Fibroblast of lung (primary cell): Measurements from ENCODE around the gene AFF2. TPM values are rescaled to one million over a fixed set of nuclear protein-coding genes. Genes with fewer than 3 reads are reported as not detected.
A peak's percentile ranks its signal among the peaks of the same experiment; 100 is the strongest.

Source experiments
- DNase-seq, 2 donors: peaks; one replicate each; pipeline versions ENCODE4 v3.0.0 to v3.0.0-alpha.2; 2010; ENCODE audit warnings: low read depth in 2 of 2
- H2AFZ ChIP-seq: 2 replicates; pipeline ENCODE4 v1.5.1; 2012; ENCODE audit warnings: low read length, control low read depth, inconsistent platforms
- H3K27ac ChIP-seq: 2 replicates; pipeline ENCODE4 v1.5.1; 2011; ENCODE audit warnings: low read length, control low read depth; ENCODE audit not compliant: insufficient read depth
- H3K27me3 ChIP-seq: 2 replicates; pipeline ENCODE4 v1.5.1; 2011; ENCODE audit warnings: mild to moderate bottlenecking, low read length; ENCODE audit not compliant: control insufficient read depth, insufficient read depth
- H3K36me3 ChIP-seq: 2 replicates; pipeline ENCODE4 v1.5.1; 2011; ENCODE audit warnings: low read length; ENCODE audit not compliant: control insufficient read depth, insufficient read depth
- H3K4me1 ChIP-seq: 2 replicates; pipeline ENCODE4 v1.5.1; 2011; ENCODE audit warnings: low read length; ENCODE audit not compliant: control insufficient read depth, insufficient read depth; ENCODE audit errors: extremely low read depth
- H3K4me2 ChIP-seq: 2 replicates; pipeline ENCODE4 v1.5.1; 2011; ENCODE audit warnings: low read length, control low read depth; ENCODE audit not compliant: insufficient read depth; ENCODE audit errors: extremely low read depth
- H3K4me3 ChIP-seq, 4 experiments: fragments of 200-600 bp in 1 of 4; sonication (generic) in 1 of 4; replicated peaks in 1 of 4; 2 replicates each; pipeline ENCODE4 v1.5.1; 2011 to 2016; ENCODE audit warnings: low read length in 4 of 4, low read depth in 3 of 4, mild to moderate bottlenecking in 3 of 4, control low read depth in 2 of 4, inconsistent platforms in 1 of 4, mixed read lengths in 1 of 4; ENCODE audit not compliant: insufficient read depth in 1 of 4; ENCODE audit errors: control extremely low read depth in 1 of 4
- H3K79me2 ChIP-seq: 2 replicates; pipeline ENCODE4 v1.5.1; 2012; ENCODE audit warnings: mild to moderate bottlenecking, low read length, inconsistent platforms; ENCODE audit not compliant: control insufficient read depth, insufficient read depth
- H3K9ac ChIP-seq: 2 replicates; pipeline ENCODE4 v1.5.1; 2011; ENCODE audit warnings: mild to moderate bottlenecking, low read length, control low read depth; ENCODE audit not compliant: insufficient read depth
- H3K9me3 ChIP-seq: 2 replicates; pipeline ENCODE4 v1.5.1; 2012; ENCODE audit warnings: low read depth, low read length; ENCODE audit not compliant: control insufficient read depth, insufficient read depth
- H4K20me1 ChIP-seq: 2 replicates; pipeline ENCODE4 v1.5.1; 2011; ENCODE audit warnings: low read length; ENCODE audit not compliant: control insufficient read depth, insufficient read depth; ENCODE audit errors: extremely low read depth
- CTCF ChIP-seq, 2 donors: IDR thresholded peaks in 1 of 2; conservative IDR thresholded peaks in 1 of 2; 1 replicate in 1 of 2; 2 replicates in 1 of 2; pipeline ENCODE4 v1.5.1; 2011 to 2012; ENCODE audit warnings: low read length in 2 of 2, control low read depth in 1 of 2, inconsistent platforms in 1 of 2, low read depth in 1 of 2, mild to moderate bottlenecking in 1 of 2
- EZH2 ChIP-seq: IDR thresholded peaks from 2 replicates; pipeline ENCODE4 v1.5.1; 2012; ENCODE audit warnings: low read length, control low read depth, mild to moderate bottlenecking; ENCODE audit errors: missing control alignments
- polyA plus RNA-seq, 2 donors: library from polyadenylated mRNA; depleted of rRNA in 1 of 2; stranded (reverse) in 1 of 2; unstranded in 1 of 2; fragments of >200 nt; gene quantifications; 2 replicates each; pipeline ENCODE4 v1.2.1, GENCODE V29; 2011 to 2012; ENCODE audit warnings: missing spikeins in 1 of 2
- total RNA-seq: library from RNA; depleted of rRNA; stranded (reverse); fragments of >200 nt; gene quantifications from 2 replicates; pipeline ENCODE4 v1.2.1, GENCODE V29; 2014

The AFF2 gene
- total and polyA plus RNA-seq, 2 donors (not counting 1 experiment from before 2014, with no cell fraction given) = under 0.01 to 0.05 TPM

DNA sequence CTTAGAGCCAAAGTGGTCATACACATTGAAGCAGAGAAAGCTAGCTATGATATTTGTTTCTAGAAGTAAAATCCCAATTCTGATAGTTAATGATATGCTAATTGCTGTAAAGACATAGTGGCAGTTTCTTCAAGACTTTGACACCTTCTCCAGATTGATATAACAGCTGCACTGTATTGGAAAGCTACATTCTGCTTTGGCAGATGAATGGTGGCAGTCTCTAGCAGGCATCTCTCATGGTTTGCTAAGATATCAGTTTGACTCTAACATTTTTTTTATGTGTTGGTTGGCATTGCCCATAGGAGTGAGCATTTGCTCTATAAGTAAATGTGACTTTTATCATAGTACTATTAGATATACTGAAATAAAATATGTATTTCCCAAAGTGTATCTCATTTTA is 128.2 kb downstream of the AFF2 start:
- no peaks in the 10 kb centered on the region for H3K79me2 ChIP-seq
- H3K4me3 ChIP-seq = no peak overlapping the region
- DNase-seq = no peak
- H3K36me3 ChIP-seq = no peaks in the 10 kb centered on the region
- no peak overlapping the region for H3K27ac ChIP-seq
- no peaks in the 10 kb centered on the region for H4K20me1 ChIP-seq
- TF ChIP-seq CTCF (conservative IDR thresholded peaks at IDR 0.05 in 1 of 2, IDR thresholded peaks at IDR 0.05 in 1 of 2; ENCODE audit: low read depth in 1 of 2, low read length in 2 of 2) = no peak
- TF ChIP-seq EZH2 = no peak
- no peak overlapping the region for H3K4me2 ChIP-seq
- no peaks in the 10 kb centered on the region for H3K9me3 ChIP-seq
- H3K9ac ChIP-seq = no peak overlapping the region
- no peaks in the 10 kb centered on the region for H3K27me3 ChIP-seq
- H2AFZ ChIP-seq = no peak overlapping the region
- H3K4me1 ChIP-seq = no peaks in the 10 kb centered on the region

GRCh38 chrX:148629434-148629833 is 129.0 kb downstream of the AFF2 start:
- Histone ChIP-seq H3K9ac (no peak overlapping the region), H3K4me1 (no peaks in the 10 kb centered on the region), H3K27me3 (no peaks in the 10 kb centered on the region), H3K4me3 (no peak overlapping the region), H2AFZ (no peak overlapping the region), H4K20me1 (no peaks in the 10 kb centered on the region), H3K9me3 (no peaks in the 10 kb centered on the region), H3K36me3 (no peaks in the 10 kb centered on the region), H3K27ac (no peak overlapping the region), H3K4me2 (no peak overlapping the region), H3K79me2 (no peaks in the 10 kb centered on the region)
- TF ChIP-seq CTCF (conservative IDR thresholded peaks at IDR 0.05 in 1 of 2, IDR thresholded peaks at IDR 0.05 in 1 of 2; ENCODE audit: low read depth in 1 of 2, low read length in 2 of 2) (no peak), EZH2 (no peak)
- DNase-seq = peak in 1 of 2 donors; percentile 6

GRCh38 chrX:148632444-148632843 is 132.0 kb downstream of the AFF2 start:
- Histone ChIP-seq H3K9ac (no peak overlapping the region), H3K4me2 (no peak overlapping the region), H3K27ac (no peak overlapping the region), H3K79me2 (no peaks in the 10 kb centered on the region), H3K4me1 (no peaks in the 10 kb centered on the region), H3K27me3 (no peaks in the 10 kb centered on the region), H2AFZ (no peak overlapping the region), H4K20me1 (no peaks in the 10 kb centered on the region), H3K36me3 (no peaks in the 10 kb centered on the region), H3K4me3 (no peak overlapping the region), H3K9me3 (no peaks in the 10 kb centered on the region)
- DNase-seq = no peak
- TF ChIP-seq CTCF (conservative IDR thresholded peaks at IDR 0.05 in 1 of 2, IDR thresholded peaks at IDR 0.05 in 1 of 2; ENCODE audit: low read depth in 1 of 2, low read length in 2 of 2) (no peak), EZH2 (no peak)
